ENCODE measurements around the gene ADGRV1.
"Not testable (repeated sequence)": the region's sequence is repeated elsewhere in the genome, so short reads cannot be mapped to it uniquely, and the experiment has no call there.

GRCh38 chr5:90576566-90576965, 18.0 kb downstream of the ADGRV1 start:
- not testable (repeated sequence) for TF ChIP-seq ZNF274 (IDR thresholded peaks at IDR 0.05; ENCODE audit: low read depth, low read length); YY1 (IDR thresholded peaks at IDR 0.05; ENCODE audit: insufficient read depth, insufficient read length); SUZ12 (IDR thresholded peaks at IDR 0.05; ENCODE audit: extremely low read depth, insufficient read depth, insufficient read length)
